GM19351 (cell line): ENCODE measurements around the gene CTDNEP1.

Source experiments
- ATAC-seq: cut with Tn5 transposase; IDR thresholded peaks from one replicate; pipeline ENCODE4 v1.9.1; 2021; ENCODE audit warnings: mild to moderate bottlenecking, moderate library complexity; ENCODE audit not compliant: unreplicated experiment

Gene CTDNEP1

DNA sequence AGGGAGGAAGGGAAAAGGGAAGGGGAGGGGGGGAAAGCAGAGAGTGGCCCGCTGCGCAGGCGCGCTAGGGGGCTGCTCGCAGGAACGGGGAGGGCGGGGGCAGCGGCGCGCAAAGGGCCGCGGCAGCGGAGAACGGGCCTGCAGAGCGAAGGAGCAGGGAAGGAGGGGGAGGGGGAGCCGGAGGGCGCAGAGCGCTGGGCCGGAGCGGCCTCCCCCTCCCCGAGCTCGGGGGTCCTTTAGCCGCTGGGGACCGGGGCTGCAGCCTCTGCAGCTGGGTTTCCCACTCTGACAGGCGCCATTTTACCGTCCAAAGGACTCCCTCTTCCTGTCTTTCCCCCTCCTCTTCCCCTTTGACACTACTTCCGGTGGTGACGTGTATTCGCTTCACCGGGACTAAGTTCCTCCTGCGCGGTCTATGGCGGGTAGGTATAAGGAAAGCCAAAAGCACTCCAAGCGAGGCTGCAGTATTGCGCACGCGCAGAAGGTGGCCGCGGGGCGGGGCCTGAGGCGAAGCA, at the start of gene CTDNEP1:
CTDNEP1 (minus strand) TSS at position 74 of the 515 bp plus-strand sequence. CDS start 438 bp downstream, outside the sequence.
- ATAC-seq: peak; percentile 88

- ATAC-seq: no peak
These were observed 44.8 kb upstream of the CTDNEP1 start for GRCh38 chr17:7296189-7296861.

GRCh38 chr17:7295230-7296180, 44.0 kb upstream of the CTDNEP1 start:
- no peak for ATAC-seq

DNA sequence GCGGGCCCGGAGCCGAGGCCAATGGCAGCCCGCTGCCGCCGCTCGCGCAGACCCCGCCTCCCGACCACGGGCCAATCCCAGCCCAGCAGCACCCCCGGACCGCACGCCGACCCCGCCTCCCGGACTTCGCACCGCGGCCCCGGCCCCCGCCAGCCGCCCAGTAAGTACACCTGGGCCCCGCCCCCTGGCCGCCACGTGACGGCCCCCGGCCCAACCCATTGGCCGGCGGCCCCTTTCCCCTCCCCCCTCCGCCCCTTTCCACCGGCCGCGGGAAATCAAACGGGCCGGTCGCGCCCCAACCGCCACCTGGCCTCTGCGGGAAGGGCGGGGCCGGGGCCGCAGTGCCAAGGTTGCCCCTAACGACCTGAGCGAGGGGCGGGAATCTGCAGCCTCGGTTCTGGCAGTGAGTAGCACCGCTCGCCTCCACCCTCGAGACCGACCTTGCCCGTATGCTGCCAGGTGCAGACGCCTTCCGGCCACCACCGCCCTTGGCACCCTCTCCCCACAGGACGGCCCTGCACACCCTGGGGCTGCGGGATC, 43.1 kb upstream of the CTDNEP1 start, which contains the start of gene YBX2:
YBX2 (minus strand) TSS at position 26 of the 540 bp plus-strand sequence. CDS start 139 bp downstream, outside the sequence.
- ATAC-seq: no peak

- ATAC-seq: no peak
These were observed 42.5 kb upstream of the CTDNEP1 start for GRCh38 chr17:7293816-7294613.

DNA sequence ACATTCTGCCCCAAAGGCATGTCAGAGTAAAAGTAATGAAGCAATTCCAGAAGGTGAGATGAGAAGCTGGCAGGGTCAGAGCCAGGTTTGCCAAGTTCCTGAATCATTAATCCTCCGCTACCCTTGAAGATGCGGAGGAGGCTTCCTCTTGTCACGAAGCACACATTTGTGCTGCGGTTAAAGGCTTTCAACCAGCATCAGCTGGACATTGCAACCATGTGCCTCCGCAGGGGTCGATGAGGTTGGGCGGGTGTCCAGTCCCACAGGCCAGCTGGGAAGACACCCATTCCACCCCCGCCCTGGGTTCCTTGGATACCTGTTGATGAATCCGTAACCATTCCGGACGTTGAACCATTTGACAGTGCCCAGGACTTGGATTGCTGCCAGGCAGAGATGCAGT, 41.6 kb upstream of the CTDNEP1 start:
- ATAC-seq: no peak

DNA sequence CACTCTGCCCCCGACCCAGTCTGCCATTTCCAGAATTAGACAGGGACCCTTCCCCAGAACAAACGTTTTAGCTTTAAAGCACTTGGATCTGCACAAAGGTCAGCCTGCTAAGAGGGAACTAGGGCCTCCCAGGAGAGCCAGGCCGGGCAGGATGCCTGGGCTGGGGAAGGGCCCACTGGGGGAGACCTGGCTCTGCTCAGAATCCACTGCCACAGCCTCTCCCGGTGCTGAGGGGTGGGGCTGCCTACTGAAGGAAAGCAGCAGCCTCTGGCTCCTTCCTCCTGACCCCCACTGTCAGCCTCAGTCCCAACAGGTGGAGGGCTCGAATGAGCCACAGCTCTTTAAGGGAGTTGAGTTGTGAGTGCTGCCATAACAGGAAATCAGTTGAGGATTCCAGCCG, 41.2 kb upstream of the CTDNEP1 start:
- ATAC-seq: no peak

GRCh38 chr17:7292194-7292593, 40.7 kb upstream of the CTDNEP1 start:
- ATAC-seq: no peak

DNA sequence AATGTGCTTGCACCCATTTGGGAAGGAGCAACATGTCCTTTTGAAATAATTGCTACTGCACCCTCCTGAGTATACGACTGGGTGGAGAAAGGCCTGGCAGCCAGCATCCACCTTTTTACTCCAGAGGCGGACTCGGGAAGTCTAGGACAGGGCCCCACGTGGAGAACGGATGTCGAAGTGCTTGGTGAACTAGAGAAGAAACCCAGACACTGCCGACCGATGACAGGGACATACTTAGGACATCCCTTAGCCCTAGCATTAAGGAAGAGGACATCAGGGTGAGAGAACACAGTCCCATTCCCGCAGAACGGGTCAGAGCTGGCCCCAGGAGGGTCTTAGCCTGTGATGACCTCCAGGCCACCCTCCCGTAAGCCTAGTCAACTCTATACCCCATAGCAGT, 39.2 kb upstream of the CTDNEP1 start:
- no peak for ATAC-seq

DNA sequence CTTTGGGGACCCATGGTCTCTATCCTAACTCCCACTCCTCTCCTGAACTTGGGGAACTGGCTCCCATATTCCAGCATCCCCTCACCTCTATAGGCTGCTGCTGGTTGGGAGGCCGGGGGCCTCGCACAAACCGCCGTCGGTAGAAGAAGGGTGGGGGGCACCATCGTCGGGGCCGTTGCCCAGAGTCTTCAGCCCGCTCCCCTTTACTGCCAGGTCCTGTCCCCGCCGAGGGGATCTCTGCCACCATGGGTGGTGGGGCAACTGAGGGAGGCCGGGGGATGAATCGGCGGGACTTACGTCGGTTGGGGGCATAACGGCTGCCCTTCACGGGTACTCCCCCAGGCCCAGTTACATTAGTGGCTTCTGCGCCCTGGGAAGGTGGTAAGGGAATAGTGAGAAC, 38.6 kb upstream of the CTDNEP1 start:
- no peak for ATAC-seq

GRCh38 chr17:7289256-7290032, 37.9 kb upstream of the CTDNEP1 start:
- no peak for ATAC-seq

DNA sequence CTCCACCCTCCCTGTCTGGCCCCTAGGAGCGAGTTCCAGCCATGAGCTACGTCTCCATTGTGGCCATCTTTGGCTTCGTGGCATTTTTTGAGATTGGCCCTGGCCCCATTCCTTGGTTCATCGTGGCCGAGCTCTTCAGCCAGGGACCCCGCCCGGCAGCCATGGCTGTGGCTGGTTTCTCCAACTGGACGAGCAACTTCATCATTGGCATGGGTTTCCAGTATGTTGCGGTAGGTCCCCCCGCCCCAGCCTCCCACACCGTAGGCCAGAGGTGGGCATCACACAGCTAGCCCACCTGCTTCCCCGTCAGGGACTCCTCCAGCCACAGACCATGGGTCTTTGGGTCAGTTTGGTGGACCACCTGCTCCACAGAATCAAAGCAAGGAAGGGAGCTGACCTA, 34.1 kb upstream of the CTDNEP1 start:
- no peak for ATAC-seq

DNA sequence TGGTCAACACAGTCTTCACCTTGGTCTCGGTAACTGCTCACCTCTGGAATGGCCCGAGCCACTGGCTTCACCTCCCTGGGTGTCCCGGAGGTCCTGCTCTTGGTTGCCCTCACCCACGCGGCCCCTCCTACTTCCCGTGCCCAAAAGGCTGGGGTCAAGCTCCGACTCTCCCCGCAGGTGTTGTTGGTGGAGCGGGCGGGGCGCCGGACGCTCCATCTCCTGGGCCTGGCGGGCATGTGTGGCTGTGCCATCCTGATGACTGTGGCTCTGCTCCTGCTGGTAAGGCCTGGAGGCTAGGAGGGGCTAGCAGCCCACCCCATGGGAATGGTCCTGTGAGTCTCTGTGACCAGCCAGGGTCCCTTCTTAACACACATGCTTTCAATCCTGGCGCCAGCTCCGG, 33.4 kb upstream of the CTDNEP1 start:
- ATAC-seq: no peak

DNA sequence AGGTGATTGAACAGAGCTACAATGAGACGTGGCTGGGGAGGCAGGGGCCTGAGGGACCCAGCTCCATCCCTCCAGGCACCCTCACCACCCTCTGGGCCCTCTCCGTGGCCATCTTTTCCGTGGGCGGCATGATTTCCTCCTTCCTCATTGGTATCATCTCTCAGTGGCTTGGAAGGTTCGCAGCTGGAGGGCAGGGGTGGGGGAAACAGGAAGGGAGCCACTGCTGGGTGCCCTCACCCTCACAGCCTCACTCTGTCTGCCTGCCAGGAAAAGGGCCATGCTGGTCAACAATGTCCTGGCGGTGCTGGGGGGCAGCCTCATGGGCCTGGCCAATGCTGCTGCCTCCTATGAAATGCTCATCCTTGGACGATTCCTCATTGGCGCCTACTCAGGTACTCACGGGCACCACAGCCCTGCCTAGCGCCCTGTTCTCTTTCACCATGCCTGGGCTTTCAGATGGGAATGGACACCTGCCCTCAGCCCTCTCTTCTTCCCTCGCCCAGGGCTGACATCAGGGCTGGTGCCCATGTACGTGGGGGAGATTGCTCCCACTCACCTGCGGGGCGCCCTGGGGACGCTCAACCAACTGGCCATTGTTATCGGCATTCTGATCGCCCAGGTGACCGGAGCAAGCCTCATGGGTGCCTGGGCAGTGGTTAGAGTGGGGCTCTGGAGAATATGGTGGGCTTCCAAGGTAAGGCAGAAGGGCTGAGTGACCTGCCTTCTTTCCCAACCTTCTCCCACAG, 32.1 kb upstream of the CTDNEP1 start:
- no peak for ATAC-seq

DNA sequence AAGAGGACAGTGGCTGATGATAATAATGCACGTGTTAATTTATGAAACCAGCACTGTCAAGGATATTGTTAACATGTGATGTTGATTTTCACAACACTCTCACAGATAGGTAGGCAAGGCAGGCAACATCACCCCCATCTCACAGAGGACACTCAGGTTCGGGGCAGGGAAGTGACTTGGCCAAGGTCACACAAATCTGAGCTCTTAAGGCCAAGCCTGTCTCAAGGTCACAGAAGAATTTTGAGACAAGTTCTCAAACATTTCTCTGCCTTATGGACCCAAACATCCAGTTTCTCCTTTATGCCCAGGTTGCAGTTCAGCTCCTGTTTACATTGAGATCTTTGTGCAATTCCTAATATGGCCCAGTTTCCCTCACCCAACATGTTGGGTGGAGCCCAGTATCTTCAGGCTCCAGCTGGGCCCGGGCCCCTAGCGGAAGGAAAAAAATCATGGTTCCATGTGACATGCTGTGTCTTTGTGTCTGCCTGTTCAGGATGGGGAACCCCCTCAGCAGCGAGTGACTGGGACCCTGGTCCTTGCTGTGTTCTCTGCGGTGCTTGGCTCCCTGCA, 31.3 kb upstream of the CTDNEP1 start:
- no peak for ATAC-seq

- ATAC-seq: no peak
These were observed 30.6 kb upstream of the CTDNEP1 start for GRCh38 chr17:7281953-7282751.

DNA sequence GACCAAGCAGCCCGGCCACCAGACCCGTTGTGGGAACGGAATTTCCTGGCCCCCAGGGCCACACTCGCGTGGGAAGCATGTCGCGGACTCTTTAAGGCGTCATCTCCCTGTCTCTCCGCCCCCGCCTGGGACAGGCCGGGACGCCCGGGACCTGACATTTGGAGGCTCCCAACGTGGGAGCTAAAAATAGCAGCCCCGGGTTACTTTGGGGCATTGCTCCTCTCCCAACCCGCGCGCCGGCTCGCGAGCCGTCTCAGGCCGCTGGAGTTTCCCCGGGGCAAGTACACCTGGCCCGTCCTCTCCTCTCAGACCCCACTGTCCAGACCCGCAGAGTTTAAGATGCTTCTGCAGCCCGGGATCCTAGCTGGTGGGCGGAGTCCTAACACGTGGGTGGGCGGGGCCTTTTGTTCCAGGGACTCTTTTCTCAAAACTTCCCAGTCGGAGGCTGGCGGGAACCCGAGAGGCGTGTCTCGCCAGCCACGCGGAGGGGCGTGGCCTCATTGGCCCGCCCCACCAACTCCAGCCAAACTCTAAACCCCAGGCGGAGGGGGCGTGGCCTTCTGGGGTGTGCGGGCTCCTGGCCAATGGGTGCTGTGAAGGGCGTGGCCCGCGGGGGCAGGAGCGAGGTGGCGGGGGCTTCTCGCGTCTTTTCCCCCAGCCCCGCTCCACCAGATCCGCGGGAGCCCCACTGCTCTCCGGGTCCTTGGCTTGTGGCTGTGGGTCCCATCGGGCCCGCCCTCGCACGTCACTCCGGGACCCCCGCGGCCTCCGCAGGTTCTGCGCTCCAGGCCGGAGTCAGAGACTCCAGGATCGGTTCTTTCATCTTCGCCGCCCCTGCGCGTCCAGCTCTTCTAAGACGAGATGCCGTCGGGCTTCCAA, 29.8 kb upstream of the CTDNEP1 start, which contains the start of gene SLC2A4:
SLC2A4 (plus strand) TSS at position 645 of the 879 bp plus-strand sequence; CDS start at position 862, 217 bp downstream.
- ATAC-seq: peak; percentile 53
